ENCODE results near the gene EPS8L2. TPM values are rescaled to one million over a fixed set of nuclear protein-coding genes. Genes with fewer than 3 reads are reported as not detected.
"Not testable (repeated sequence)": the region's sequence is repeated elsewhere in the genome, so short reads cannot be mapped to it uniquely, and the experiment has no call there.

EPS8L2 gene
- total and polyA plus RNA-seq, 4 donors: 4.5 to 15.1 (median 10.0) TPM

DNA sequence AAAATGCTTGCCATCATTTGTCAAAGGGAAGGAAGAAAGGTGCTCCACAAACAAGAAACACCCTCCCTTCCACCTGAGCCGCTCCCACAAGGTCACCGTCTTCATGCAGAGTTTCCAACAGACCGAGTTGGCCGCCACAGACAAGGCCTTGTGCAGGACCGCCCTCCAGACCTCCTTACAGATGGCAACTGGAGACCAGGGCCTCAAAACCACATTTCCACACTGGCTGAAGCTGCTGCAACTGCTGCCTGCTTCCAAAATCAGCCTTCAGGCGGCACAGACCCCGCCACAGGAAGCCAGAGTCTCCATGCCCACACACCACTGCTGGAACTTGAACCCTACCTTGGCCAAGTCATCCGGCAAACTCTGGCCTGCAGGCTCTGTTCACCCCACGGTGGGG is 17.4 kb upstream of the EPS8L2 start:
- 93% methylated on average over 7 of the region's 9 CpGs for WGBS (ENCODE audit: insufficient coverage)
- Histone ChIP-seq H3K36me3 (ENCODE audit: control insufficient read depth, insufficient read depth, low read length) (peaks cover 81% of the 10 kb centered on the region), H3K27me3 (ENCODE audit: control insufficient read depth, insufficient read depth, low read length) (no peaks in the 10 kb centered on the region), H3K9me3 (ENCODE audit: control insufficient read depth, insufficient read depth, low read length) (no peaks in the 10 kb centered on the region), H3K4me1 (ENCODE audit: control insufficient read depth, insufficient read depth, low read length) (peaks cover 29% of the 10 kb centered on the region), H3K4me3 (ENCODE audit: low read depth, low read length) (no peak overlapping the region), H3K27ac (ENCODE audit: low read depth, low read length) (no peak overlapping the region)
- no peak for DNase-seq (ENCODE audit: low read depth in 4 of 6, low spot score in 6 of 6)

DNA sequence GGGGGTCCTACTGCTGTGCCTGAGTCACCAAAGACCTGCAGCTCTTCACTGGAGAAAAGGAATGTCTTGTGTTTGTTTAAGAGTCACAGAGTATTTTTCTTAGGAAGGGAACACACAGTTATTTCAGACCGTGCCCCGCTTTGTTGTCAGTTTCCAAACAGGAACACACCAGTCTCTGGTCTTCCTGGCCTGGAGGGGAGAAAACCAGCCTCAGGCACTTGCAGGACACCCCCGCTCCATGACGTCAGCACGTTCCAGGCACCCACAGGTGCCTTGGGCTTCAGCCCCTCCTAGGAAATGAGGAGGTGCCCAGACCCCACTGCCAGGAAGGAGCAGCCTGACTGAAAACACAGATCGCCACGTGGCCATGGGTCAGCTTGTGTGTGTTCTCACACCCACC is 16.4 kb upstream of the EPS8L2 start:
- 93% methylated on average over 5 of the region's 7 CpGs for WGBS (ENCODE audit: insufficient coverage)
- no peak for DNase-seq (ENCODE audit: low read depth in 4 of 6, low spot score in 6 of 6)
- no peak overlapping the region for H3K4me3 ChIP-seq (ENCODE audit: low read depth, low read length)
- H3K4me1 ChIP-seq (ENCODE audit: control insufficient read depth, insufficient read depth, low read length): peaks cover 39% of the 10 kb centered on the region
- H3K9me3 ChIP-seq (ENCODE audit: control insufficient read depth, insufficient read depth, low read length): no peaks in the 10 kb centered on the region
- H3K27ac ChIP-seq (ENCODE audit: low read depth, low read length): no peak overlapping the region
- peaks cover 75% of the 10 kb centered on the region for H3K36me3 ChIP-seq (ENCODE audit: control insufficient read depth, insufficient read depth, low read length)
- H3K27me3 ChIP-seq (ENCODE audit: control insufficient read depth, insufficient read depth, low read length): no peaks in the 10 kb centered on the region

DNA sequence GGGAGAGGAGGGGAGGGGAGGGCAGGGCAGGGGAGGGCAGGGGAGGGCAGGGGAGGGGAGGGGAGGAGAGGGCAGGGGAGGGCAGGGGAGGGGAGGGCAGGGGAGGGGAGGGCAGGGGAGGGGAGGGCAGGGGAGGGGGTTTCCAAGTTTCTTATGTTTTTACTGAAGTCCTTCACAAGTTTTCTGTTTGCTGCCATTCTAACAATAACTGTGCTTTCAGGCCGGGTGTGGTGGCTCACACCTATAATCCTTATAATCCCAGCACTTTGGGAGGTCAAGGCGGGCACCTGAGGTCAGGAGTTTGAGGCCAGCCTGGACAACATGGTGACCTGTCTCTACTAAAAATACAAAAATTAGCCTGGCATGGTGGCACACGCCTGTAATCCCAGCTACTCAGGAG is 15.8 kb upstream of the EPS8L2 start:
- not testable (repeated sequence) for DNase-seq (ENCODE audit: low read depth in 4 of 6, low spot score in 6 of 6); H3K27me3 ChIP-seq (ENCODE audit: control insufficient read depth, insufficient read depth, low read length); H3K4me3 ChIP-seq (ENCODE audit: low read depth, low read length); H3K27ac ChIP-seq (ENCODE audit: low read depth, low read length); H3K9me3 ChIP-seq (ENCODE audit: control insufficient read depth, insufficient read depth, low read length)
- Histone ChIP-seq H3K36me3 (ENCODE audit: control insufficient read depth, insufficient read depth, low read length) (peaks cover 69% of the 10 kb centered on the region), H3K4me1 (ENCODE audit: control insufficient read depth, insufficient read depth, low read length) (peaks cover 39% of the 10 kb centered on the region)
- WGBS (ENCODE audit: insufficient coverage): 95% methylated on average over 3 of the region's 3 CpGs

DNA sequence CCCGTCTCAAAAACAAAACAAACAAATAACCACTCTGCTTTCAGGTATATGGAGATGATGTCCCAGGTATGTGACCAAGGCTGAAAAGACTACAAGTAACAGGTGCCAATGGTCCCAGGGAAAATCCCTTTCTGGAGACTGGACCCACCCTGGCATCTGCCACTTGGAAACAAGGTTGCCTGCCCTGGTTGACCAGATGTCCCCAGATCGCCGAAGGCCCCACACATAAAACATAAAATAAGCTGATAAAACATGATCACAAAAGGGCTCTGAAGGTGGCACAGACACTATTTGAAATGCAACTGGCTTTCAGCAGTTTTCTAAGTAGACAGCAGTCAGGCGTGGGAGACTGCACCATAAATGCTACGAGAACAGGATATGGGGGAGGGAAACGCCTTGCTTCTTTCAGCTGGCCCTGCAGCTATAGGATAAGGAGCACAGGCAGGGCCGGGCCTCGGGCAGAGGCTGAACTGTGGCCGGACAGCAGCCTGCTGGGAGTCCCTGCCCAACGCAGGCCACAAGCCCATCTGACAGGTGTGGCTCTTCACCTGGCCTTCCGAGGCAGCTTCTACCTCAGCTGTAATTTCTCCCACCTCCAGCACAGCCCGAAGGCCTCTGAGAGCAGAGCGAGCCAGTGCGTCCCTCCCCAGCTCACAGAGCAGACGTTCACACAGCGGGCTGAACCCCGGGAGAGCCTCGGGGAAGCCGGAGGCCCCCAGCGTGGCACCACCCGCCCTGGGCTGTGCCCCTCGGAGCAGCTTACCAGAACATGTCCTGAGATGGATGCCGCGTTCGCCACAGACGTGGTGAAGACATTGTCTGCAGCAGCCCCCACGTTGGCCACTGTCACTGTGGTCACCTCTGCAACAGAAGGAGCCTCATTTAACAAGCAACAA is 15.0 kb upstream of the EPS8L2 start:
- Histone ChIP-seq H3K27ac (ENCODE audit: low read depth, low read length) (no peak overlapping the region), H3K4me1 (ENCODE audit: control insufficient read depth, insufficient read depth, low read length) (peaks cover 39% of the 10 kb centered on the region), H3K9me3 (ENCODE audit: control insufficient read depth, insufficient read depth, low read length) (no peaks in the 10 kb centered on the region), H3K4me3 (ENCODE audit: low read depth, low read length) (no peak overlapping the region), H3K27me3 (ENCODE audit: control insufficient read depth, insufficient read depth, low read length) (no peaks in the 10 kb centered on the region), H3K36me3 (ENCODE audit: control insufficient read depth, insufficient read depth, low read length) (peaks cover 62% of the 10 kb centered on the region)
- DNase-seq (ENCODE audit: low read depth in 4 of 6, low spot score in 6 of 6): no peak
- WGBS (ENCODE audit: insufficient coverage): 84% methylated on average over 24 of the region's 27 CpGs

DNA sequence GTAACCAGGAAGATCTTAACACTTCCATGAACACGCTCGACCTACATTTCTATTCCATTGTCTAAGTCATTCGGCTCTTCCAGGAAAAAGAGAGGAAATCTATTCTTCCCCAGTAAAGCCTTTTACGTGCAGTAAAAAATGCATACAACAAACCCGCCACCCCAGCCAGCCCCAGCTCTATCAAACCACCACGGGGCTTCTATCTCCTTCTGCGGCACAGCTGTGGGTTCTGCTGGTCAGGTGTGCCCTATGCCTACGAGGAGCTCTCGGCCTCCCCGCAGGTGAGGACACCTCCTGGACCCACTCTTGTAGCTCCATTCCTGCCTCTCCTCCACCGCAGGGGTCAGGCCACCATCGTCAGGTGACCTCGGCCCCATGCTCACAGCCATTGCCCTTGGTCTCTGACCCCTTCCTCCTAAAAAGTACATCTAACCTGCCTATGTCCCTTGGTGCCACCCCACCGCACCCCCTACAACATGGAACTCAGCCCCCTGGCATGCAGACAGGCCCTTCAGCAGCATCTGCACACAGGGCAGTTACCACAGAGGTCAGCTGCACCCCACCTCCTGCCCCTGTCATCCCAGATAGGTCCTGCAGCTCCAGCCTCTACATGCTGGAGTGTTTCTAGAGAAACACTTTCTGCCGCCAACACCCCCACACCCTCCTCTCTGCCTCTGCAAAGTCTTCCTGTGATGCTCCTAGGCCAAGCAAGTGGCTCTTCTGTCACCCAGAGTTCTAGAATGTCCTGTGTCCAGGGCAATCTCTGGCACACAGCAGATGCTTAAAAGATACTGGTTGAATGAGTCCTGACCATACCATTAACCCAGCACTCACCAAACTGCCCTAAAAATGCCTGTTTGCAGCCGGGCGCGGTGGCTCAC is 14.1 kb upstream of the EPS8L2 start:
- Histone ChIP-seq H3K4me1 (ENCODE audit: control insufficient read depth, insufficient read depth, low read length) (peaks cover 48% of the 10 kb centered on the region), H3K4me3 (ENCODE audit: low read depth, low read length) (no peak overlapping the region), H3K36me3 (ENCODE audit: control insufficient read depth, insufficient read depth, low read length) (peaks cover 52% of the 10 kb centered on the region), H3K27ac (ENCODE audit: low read depth, low read length) (no peak overlapping the region), H3K27me3 (ENCODE audit: control insufficient read depth, insufficient read depth, low read length) (no peaks in the 10 kb centered on the region), H3K9me3 (ENCODE audit: control insufficient read depth, insufficient read depth, low read length) (no peaks in the 10 kb centered on the region)
- DNase-seq (ENCODE audit: low read depth in 4 of 6, low spot score in 6 of 6): no peak
- 86% methylated on average over 18 of the region's 18 CpGs for WGBS (ENCODE audit: insufficient coverage)

DNA sequence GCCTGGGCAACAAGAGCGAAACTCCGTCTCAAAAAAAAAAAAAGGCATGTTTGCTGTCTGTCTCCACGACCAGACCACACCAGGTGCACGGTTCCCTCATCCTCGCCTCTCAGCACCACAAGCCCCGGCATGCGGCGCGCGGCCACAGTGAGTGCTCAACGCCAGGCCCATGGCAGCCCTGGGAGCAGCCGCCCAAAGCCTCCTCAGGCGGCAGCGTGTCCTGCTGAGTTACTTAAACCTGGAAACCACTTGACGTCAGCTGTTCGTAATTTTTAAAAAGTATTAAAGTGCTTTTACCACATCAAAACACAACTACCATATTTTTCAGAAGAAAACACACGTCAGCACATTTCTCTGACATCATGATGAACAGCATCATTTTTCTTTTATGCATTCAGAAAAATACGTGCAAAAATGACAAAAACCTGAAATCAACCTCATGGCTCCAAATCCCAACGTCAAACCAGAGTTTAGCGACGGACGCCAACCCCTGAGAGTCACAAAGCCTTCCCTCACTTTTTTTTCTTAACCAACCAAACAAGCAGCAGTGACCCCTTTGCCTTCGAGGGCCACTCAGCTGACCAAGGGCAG is 13.1 kb upstream of the EPS8L2 start:
- 72% methylated on average over 23 of the region's 23 CpGs for WGBS (ENCODE audit: insufficient coverage)
- H3K4me3 ChIP-seq (ENCODE audit: low read depth, low read length): no peak overlapping the region
- H3K4me1 ChIP-seq (ENCODE audit: control insufficient read depth, insufficient read depth, low read length): peaks cover 54% of the 10 kb centered on the region
- no peak overlapping the region for H3K27ac ChIP-seq (ENCODE audit: low read depth, low read length)
- DNase-seq (ENCODE audit: low read depth in 4 of 6, low spot score in 6 of 6): no peak
- no peaks in the 10 kb centered on the region for H3K27me3 ChIP-seq (ENCODE audit: control insufficient read depth, insufficient read depth, low read length)
- H3K36me3 ChIP-seq (ENCODE audit: control insufficient read depth, insufficient read depth, low read length): peaks cover 47% of the 10 kb centered on the region
- H3K9me3 ChIP-seq (ENCODE audit: control insufficient read depth, insufficient read depth, low read length): no peaks in the 10 kb centered on the region

DNA sequence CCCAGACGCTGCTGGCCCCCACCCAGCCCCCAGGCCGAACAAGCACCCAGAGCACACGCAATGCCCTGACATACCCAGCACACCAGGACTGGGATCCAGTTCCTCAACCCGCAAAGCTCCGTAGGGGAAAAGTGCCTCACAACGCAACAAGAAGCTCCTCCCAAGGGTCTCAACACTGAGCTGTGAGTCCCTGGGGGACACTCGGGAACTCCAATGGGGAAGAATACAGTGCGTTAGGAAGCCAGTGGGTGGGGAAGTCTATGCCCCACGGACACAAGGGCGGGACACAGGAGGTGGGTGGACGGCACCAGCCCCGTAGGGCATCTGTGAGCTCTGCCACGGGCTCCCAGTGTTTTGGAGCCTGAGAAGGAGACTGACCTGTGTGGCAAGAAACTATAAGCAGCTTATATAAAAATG is 12.6 kb upstream of the EPS8L2 start:
- Histone ChIP-seq H3K27ac (ENCODE audit: low read depth, low read length) (peak overlapping the region; percentile 15), H3K36me3 (ENCODE audit: control insufficient read depth, insufficient read depth, low read length) (peaks cover 44% of the 10 kb centered on the region), H3K27me3 (ENCODE audit: control insufficient read depth, insufficient read depth, low read length) (no peaks in the 10 kb centered on the region), H3K9me3 (ENCODE audit: control insufficient read depth, insufficient read depth, low read length) (no peaks in the 10 kb centered on the region), H3K4me3 (ENCODE audit: low read depth, low read length) (no peak overlapping the region), H3K4me1 (ENCODE audit: control insufficient read depth, insufficient read depth, low read length) (peaks cover 56% of the 10 kb centered on the region)
- WGBS (ENCODE audit: insufficient coverage): 23% methylated on average over 10 of the region's 13 CpGs
- peak in 2 of 6 donors; percentile 32 to 33 for DNase-seq (ENCODE audit: low read depth in 4 of 6, low spot score in 6 of 6)

DNA sequence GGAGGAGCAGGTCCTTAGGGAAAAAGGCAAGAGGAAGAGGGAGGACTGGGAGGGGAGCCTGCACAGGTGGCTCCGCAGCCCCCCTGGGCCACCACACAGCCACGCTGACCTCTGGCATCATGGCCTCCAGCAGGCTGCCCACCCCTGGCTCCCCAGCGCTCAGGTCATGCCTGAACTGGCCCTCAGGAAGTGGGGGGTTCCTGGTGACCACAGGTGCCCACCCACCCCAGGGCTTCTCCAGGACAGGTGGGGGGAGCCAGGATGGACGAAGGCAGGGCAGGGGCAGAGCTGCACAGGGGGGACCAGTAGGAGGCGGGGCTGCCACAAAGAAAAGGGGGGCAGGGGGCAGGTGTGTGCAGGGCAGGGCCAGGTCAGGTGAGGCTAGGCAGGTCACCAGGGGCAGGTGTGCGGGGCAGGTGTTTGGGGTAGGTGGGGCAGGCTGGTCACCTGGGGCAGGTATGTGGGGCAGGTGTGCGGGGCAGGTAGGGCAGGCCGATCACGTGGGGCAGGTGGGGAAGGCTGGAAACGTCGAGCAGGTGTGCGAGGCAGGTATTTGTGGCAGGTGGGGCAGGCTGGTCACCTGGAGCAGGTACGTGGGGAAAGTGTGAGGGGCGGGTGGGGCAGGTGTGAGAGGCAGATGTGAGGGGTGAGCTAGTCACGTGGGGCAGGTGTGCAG is 12.0 kb upstream of the EPS8L2 start:
- peak overlapping the region; percentile 15 for H3K27ac ChIP-seq (ENCODE audit: low read depth, low read length)
- 71% methylated on average over 13 of the region's 15 CpGs for WGBS (ENCODE audit: insufficient coverage)

More for the DNA sequence above, 12.0 kb upstream of the EPS8L2 start:
- H3K27me3 ChIP-seq (ENCODE audit: control insufficient read depth, insufficient read depth, low read length): no peaks in the 10 kb centered on the region
- no peak overlapping the region for H3K4me3 ChIP-seq (ENCODE audit: low read depth, low read length)
- no peak for DNase-seq (ENCODE audit: low read depth in 4 of 6, low spot score in 6 of 6)
- H3K4me1 ChIP-seq (ENCODE audit: control insufficient read depth, insufficient read depth, low read length): peaks cover 56% of the 10 kb centered on the region
- H3K36me3 ChIP-seq (ENCODE audit: control insufficient read depth, insufficient read depth, low read length): peaks cover 43% of the 10 kb centered on the region
- no peaks in the 10 kb centered on the region for H3K9me3 ChIP-seq (ENCODE audit: control insufficient read depth, insufficient read depth, low read length)

Data from spinal cord (tissue), 10 donors.